22Rv1 (cell line): Measurements from ENCODE around the gene KCNF1.

ENCODE experiments used
- H3K27ac ChIP-seq: fragments of 450-650 bp; 2 replicates; pipeline ENCODE4 v1.5.1; 2017
- ZFX ChIP-seq: fragments of 450-650 bp; IDR thresholded peaks from 2 replicates; pipeline ENCODE4 v1.6.1; 2017; ENCODE audit warnings: antibody characterized with exemption, borderline replicate concordance
- TF ChIP-seq, protein P1 (sequence below): fragments of 450-650 bp; IDR thresholded peaks from 2 replicates; pipeline ENCODE4 v1.5.1; 2017; ENCODE audit warnings: mild to moderate bottlenecking

KCNF1 gene

DNA sequence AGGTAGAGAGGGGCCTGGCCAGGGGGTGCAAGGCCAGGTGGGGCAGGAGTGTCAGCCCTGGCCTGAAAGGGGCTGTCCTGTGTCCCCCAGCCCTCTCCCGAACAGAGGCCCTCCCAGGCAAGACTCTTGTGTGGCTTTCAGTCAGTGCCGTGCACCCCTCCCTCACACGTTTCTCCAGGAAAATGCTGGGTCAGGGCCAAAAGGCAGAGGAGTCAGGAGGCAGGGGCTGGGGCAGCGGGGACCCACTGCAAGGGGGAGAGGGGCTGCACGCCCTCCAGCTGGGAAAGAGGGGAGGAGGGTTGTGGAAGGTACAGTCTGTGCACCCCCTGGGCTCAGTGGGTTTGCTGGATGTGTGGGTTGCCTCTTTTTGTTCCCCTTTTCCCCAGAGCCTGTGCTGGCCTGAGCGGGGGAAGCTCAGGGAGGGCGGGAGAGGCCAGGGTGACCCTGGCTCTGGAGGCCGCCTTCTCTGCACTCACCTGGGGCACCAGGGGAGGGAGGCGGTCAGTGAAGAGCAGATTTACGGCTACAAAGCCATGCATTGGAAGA, 4.1 kb downstream of the KCNF1 start:
- no peak for TF ChIP-seq ZFX
- TF ChIP-seq, protein P1, sequence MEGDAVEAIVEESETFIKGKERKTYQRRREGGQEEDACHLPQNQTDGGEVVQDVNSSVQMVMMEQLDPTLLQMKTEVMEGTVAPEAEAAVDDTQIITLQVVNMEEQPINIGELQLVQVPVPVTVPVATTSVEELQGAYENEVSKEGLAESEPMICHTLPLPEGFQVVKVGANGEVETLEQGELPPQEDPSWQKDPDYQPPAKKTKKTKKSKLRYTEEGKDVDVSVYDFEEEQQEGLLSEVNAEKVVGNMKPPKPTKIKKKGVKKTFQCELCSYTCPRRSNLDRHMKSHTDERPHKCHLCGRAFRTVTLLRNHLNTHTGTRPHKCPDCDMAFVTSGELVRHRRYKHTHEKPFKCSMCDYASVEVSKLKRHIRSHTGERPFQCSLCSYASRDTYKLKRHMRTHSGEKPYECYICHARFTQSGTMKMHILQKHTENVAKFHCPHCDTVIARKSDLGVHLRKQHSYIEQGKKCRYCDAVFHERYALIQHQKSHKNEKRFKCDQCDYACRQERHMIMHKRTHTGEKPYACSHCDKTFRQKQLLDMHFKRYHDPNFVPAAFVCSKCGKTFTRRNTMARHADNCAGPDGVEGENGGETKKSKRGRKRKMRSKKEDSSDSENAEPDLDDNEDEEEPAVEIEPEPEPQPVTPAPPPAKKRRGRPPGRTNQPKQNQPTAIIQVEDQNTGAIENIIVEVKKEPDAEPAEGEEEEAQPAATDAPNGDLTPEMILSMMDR = no peak
- H3K27ac ChIP-seq = no peak overlapping the region

DNA sequence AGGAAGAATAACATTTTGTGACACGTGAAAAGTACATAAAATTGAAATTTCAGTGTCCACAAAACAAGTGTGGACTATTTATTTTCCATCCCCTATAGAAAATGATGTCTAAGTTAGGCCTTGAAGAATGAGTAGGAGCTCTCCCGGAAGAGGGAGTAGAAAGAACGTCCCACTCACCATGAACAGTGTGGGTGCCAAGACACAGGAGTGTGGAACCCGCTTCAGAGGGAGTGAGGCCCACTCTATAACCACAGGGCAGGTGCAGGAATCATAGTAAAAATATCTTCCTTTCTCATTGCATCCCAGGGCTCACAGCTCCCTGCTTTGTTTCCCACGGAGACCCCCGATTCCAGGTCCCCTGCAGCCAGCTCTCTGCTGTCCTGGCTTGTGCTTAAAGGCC, 5.2 kb downstream of the KCNF1 start:
- TF ChIP-seq, protein P1 = no peak
- no peak for TF ChIP-seq ZFX
- H3K27ac ChIP-seq = no peak overlapping the region

DNA sequence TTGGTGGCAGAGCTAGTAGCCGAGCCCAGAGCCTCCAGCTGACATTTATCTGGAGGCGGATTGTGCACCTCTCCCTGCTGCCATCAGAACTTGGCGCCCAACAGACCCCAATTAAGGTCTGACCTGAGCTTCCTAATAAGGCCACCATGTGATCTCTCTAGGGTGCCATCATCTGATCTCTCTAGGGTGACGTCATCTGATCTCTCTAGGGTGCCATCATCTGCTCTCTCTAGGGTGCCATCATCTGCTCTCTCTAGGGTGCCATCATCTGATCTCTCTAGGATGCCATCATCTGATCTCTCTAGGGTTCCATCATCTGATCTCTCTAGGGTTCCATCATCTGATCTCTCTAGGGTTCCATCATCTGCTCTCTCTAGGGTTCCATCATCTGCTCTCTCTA, 6.2 kb downstream of the KCNF1 start:
- TF ChIP-seq, protein P1 = no peak
- TF ChIP-seq ZFX = no peak
- no peak overlapping the region for H3K27ac ChIP-seq

DNA sequence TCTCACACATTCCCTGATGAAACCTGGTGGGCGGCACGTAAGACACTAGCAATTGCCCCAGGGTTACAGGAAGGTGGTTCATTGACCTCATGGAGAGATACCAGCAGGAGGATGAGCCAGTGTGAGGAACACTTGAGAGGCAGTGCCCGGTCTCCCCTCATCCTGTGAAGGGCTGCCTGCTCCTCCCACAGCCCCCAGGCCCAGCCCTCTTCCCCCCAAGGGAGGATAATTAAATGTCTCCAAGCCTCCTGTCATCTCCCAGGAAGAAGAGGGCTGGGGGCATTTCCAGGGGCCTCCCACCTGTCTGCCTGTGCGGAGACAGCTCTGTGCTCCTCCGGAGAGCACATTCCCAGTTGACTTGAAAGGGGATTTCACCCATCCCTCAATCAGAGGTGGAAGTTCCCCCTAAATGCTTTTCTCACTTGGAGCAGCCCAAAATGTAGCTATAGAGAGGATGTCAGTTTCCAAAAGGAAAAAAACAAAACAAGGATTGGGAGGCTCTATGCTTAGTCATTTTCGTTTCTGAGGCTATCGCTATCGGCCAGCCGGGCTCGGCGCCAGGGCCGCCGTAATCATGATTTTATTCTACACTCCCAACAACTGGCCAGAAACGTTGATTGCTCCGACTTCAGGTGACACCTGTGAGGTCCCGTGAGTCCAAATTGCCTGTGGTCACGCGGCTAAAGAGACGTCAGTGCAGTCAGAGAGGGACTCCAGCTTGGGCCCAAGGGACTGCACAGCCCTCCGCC, 7.1 kb downstream of the KCNF1 start:
- no peak overlapping the region for H3K27ac ChIP-seq
- TF ChIP-seq ZFX = no peak

DNA sequence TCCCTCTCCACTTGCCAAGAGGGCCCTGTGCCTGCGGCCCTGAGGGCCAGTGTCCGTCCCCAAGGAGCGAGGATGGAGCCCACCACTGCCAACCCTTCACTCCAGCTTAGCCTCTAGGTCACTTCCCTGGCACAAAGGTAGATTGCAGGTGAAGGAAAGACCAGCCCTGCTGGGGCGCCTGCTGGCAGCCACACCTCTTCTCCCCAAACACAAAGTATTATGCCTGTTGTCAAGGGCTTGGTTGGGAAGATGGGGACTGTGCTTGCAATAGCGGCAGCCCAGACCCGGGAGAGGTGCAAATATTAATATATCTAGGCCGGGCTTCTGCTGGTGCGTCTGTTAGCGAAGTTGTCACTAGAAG, 7.7 kb downstream of the KCNF1 start:
- H3K27ac ChIP-seq = no peak overlapping the region
- no peak for TF ChIP-seq ZFX
- TF ChIP-seq, protein P1 = no peak

DNA sequence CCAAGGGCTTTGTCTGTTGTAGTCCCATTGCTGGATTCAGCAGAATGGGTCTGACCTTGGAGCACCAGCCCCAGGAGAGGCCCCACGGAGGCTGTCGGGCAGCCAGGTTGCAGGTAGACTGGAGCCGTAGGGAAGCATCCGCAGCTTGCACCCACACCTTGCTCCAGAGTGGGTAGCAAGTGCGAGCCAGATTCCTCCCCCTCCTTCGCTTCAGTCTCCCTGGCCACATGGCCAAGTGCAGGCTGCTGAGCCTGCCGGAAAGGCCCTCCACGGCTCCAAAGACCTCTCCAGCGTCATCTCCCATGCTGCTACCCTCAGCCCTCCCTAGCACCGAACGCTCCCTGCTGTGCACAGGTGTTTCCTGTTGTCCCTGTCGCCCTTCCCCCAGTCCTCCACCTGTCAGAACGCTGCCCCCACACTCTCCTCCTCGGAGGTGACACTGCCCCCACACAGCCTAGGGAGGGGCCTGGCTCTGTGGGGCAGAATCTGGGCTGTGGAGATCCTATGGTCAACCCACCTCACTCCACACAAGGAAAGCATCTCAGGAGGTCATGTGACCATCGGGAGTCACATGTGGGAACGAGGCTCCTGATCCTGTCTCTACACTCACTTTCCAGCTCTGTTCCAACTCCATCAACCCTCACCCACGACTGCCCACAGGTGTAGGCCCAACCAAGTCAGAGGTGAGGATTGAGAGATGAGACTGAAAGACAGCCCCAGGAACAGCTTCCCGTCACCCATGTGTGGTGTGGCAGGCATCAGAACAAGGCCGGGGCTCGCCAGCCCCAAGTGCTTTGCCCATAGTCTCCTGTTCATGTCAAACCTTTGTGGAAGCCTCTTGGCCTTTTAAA, 8.3 kb downstream of the KCNF1 start:
- no peak overlapping the region for H3K27ac ChIP-seq
- TF ChIP-seq, protein P1 = no peak
- no peak for TF ChIP-seq ZFX

DNA sequence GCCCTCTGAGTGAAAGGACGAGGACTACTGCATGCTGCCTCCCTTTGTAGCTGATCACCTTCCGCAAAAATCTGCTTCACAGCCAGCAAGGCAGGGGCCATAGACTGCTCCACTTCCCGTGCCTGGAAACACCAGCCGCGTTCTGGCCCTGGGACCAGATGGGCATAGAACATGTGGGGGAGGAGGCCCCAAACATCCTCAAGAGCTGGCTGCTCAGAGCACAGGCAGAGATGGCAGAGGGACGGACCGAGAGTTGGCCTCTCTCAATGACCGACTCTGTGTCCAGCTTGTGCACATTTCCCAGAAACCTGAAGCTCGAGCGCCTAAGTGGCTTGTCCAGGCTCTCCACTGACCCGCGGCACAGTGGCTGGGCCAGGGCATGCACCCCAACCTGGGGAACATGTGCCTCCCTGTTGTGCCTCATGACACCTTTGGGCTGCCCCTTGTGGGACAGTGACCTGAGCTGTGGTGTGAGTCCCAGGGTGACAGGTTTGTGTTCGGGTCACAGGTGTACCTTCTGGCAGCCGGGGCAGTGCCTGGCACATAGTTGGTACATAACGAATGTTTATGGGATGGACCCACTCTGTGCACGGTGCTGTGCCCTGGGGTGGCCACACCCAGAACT, 9.1 kb downstream of the KCNF1 start:
- no peak for TF ChIP-seq ZFX
- no peak overlapping the region for H3K27ac ChIP-seq

DNA sequence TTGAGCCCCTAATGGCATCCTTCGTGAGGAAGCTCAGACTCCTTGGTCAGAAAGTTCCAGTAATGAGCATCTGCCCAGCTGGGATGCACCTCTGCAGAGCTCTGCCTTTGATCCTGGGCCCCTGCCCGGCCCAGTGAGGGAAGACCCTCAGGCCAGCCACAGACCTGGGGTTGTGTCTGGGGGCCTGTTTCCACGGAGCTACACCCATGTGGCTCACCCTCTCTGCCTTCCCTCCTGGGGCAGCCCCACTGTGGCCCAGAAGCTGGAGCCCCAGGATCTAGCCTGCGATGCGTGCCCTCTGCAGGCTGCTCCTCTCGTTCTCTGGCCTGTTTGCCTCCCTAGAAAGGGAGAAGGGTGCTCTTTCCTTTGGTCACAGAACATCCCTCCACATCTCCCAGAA, 9.8 kb downstream of the KCNF1 start:
- TF ChIP-seq, protein P1 = no peak
- TF ChIP-seq ZFX = no peak
- no peak overlapping the region for H3K27ac ChIP-seq
